ENCODE data around the gene SDK1.
A peak's percentile ranks its signal among the peaks of the same experiment; 100 is the strongest.

SDK1 gene

DNA sequence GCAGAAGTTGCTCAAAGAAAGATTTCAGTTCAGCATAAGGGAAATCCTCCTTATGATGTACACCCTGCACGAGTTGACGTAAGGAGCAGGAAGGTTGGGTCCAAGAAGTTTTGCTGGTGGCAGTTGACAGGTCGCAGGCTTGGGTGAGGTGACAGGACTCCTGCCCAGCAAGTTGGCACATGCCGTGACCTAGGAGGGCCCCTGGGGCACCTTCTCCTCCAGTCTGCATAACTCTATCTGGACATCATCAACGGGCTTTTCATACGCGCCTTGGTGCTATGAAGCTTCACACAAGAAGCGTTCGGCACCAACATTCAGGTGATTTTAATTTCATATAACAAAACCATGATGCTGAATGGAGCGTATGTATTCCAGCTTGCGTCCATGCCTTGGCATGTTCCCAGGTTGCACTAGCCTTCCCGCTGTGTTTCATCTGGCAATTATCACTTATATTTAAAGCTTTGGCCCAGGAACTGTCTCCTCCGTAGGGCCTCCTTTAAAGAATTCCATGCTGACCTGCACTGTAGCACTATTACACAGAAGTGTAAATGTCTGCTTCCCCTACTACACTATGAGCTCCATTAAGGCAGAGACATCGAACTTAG lies 729.4 kb downstream of the SDK1 start:
- no peak for DNase-seq

DNA sequence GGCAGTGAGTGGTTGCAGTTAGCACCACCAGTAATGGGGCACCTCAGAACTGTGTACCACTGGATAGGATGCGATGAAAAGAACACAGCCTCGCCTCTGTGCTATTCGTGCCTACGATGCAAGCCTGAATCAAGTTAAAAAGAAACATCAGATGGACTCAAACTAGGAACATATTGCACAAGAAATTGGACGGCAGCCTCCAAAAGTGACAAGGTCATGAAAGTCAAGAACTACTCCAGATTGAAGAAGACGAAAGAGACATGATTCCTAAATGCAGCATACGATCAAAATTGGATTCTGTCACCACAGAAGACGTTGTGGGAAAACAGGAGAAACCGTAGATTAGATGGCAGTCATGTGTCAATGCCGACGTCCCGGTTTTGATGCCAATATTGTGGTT lies 732.9 kb downstream of the SDK1 start:
- DNase-seq: no peak

DNA sequence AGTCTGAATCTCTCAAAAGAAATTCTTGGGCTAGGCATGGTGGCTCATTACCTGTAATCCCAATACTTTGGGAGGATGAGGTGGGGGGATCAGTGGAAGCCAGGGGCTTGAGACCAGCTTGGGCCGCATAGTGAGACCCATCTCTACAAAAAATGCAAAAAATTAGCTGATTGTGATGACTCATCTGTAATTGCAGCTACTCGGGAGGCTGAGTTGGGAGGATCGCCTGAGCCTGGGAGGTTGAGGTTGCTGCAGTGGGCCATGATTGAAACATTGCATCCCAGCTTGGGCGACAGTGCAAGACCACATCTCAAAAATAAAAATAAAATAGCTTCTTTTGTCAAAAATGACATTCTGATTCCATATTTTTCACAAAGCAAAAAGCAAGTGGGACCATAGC lies 736.3 kb downstream of the SDK1 start:
- DNase-seq: no peak

DNA sequence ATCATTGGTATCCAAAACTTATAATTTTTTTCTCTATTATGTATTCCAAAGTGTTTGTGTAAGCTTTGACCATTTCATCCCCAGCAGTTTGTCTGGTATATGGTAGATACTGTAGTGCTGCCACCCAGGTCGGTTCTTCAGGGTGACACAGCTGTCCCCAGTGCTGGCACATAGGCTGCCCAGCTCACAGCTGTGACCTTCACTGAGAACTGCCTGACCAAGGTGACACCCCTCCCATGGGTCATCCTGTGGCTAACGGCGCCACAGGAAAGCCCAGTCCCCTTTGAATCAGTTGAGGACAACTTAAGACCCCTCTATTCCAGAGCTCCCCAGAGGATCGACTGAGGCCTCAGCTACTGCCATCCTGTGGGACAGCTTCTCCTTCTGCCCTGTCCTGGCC lies 736.8 kb downstream of the SDK1 start:
- no peak for DNase-seq

DNA sequence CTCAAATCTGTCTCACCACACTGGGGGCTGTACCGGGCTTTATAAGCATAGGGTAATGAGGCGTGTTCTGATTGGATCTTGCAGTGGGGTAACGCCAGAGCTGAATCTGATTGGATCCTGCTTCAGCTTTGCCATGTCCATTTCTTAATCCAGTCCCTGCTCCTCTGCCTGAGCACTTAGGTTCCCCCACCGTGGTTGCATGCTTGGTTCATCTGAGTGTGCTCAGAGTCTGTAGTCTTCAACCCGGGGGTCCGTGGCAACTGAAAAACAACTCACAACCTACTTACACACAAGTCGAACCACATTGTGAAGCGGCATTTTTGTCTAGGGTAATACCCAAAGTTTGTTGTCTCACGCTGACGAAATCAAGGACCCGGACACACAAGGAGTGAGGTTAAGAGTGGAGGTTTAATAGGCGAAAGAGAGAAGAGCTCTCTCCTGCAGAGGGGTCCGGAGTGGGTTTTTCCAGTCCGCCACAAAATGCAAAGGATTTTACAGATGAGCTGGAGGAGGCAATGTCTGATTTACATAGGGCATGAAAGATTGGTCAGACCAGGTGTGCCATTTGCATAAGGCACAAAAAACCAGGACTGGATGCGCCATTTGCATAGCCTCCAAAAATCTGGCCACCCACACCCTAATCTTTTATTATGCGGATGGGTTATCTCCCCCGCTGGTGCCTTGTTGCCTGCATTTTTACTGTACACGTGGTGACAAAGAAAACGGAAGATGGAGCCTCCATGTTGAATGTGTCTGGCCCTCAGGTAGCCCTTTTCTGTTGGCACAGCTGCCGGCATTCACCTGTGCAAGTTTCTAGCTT lies 739.3 kb downstream of the SDK1 start:
- DNase-seq: peak; percentile 53

DNA sequence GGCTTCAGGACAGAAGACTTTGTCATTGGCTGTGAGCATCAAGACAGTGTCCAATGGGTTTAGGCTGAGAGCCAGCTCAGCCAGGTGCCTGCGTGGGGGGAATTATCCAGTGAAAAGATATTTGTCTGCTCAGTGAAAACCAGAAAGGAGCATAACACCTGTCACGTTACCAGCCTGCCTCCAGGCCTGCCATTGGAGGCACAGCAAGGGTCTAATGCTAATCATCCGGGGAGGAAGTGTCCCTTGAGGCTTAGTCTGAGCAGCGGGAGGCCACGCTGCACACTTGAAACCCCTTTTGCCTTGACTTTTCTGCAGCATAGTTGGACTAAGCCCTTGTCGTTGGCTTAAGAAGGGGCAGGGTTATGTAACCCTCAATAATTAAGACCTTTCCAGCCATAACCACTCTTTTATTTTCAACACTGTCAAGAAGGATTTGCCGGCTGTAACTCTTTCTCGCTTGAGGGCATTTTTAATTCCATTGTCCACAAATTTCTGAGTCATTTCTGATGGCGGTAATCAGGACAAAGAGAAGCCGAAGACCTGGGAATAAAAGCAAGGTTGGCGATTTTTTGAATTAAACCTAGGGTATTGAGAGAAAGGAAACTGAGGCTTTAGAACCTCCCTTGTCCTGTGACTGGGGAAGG lies 741.5 kb downstream of the SDK1 start:
- DNase-seq: peak; percentile 33

DNA sequence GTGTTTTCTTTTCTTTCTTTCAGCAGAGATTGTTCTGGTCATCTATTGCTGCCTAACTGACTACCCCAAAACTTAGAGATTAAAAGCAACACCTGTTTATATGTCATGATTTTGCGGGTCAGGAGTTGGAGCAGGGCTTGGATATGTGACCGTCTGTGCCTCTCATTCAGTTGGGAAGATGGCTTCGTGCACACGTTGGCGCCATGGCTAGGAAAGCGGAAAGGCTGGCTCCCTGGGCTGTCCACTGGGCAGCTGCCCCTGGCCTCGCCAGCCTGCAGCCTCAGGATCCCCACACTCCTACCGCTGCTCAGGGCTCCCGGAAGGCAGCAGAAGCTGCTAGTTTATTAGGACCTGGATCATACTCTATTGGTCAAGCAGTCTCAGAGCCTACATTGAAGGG lies 742.9 kb downstream of the SDK1 start:
- no peak for DNase-seq

DNA sequence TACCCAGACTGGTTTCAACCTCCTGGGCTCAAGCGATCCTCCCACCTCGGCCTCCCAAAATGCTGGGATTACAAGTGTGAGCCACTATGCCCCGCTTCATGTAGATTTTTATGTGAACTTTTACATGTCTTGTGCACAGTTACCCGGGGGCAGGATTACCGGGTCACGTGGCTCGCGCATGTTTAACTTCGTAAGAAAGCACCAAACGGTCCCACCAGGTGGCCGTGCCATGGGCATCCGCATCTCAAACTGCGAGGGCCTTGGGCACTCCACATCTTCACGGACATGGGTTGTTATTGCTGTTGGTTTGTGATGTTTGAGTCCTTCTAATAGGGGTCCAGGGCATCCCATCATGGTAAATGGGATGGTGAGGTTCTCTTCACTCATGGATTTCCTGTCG lies 744.4 kb downstream of the SDK1 start:
- no peak for DNase-seq

DNA sequence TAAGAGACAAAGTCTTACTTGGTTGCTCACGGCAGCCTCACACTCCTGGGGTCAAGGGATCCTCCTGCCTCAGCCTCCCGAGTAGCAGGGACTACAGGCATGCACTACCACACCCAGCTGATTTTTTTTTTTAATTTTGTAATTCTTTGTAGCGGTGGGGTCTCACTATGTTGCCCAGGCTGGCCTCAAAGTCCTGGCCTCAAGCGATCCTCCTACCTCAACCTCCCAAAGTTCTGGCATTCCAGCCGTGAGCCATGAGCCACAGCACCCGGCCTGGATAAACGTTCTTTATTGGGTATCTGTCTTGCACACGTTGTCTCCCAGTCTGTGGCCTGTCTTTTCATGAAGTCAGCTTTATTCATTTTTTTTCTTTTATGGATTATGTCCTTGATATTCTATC lies 744.9 kb downstream of the SDK1 start:
- DNase-seq: no peak

DNA sequence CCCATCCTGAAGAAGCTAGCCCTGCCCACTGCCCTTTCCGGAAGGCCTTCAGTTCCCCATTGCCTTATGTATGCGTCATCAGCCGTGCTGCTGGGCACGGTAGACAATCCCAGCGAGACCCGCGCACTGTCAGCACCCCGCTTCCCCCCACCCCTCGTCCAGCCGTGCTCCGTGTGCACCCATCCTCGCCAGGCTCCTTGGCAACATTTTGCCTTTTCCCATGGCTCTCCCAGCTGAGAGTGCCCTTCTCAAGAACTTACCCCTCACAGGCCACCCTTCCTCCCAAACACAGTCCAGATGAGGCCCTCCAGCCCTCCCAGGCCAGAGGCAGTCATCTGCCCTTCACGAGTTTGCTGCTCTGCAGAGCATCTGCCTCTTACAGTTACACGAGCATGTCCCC lies 747.3 kb downstream of the SDK1 start:
- no peak for DNase-seq

DNA sequence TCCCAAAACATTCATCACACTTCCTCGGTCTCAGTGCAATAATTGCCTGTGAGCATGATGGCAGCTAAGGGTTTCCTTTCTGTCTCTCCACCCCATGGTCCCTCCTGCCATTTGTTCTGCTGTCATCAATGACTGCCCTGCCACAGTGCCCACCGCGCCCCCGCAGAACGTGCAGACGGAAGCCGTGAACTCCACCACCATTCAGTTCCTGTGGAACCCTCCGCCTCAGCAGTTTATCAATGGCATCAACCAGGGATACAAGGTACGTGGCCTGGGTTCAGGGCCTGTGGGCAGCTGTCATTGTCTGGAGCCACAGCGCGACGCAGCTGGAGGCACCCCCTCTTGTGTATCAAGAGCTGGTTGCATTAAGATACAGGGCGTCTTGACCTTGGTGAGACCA lies 748.1 kb downstream of the SDK1 start:
- DNase-seq: no peak

DNA sequence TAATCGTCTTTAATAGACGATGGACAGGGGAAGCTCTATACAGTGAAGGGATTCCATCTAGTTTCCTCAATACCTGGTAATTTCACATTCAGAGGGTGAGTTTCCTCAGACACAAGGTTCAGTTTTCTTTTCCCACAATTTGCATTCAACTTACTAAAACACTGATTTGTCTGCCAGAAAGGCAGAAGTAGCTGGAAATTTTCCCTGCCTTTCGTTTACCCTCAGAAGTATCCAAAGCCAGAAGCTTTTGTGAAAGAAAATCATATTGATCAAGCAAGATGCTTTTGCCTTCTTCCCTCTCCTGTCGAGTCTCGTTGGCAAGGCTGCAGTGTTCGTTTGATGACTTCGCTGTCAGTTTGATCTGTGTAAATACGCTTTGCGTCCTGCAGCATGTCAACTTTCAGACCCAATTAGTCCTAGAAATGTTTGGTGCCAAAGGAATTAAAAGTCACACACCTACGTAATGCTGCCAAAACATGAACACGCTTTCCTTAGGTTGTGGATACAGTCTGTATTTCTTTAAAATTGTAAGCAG lies 749.1 kb downstream of the SDK1 start:
- DNase-seq: no peak

DNA sequence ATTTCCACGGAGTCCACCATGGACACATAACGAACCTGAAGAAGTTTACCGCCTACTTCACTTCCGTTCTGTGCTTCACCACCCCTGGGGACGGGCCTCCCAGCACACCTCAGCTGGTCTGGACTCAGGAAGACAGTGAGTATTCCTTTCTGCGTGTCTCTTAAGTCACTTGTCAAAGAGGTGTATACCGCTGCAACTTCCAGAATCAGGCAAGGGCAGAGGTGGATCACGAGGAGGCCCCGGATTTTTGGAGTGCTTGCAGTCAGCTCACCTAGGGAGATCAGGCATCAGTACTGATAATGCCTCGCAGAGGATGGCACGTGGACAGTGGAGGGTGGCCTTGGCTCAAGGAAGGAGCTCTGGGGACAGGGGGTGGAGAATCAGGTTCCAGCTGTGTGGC lies 750.6 kb downstream of the SDK1 start:
- no peak for DNase-seq

DNA sequence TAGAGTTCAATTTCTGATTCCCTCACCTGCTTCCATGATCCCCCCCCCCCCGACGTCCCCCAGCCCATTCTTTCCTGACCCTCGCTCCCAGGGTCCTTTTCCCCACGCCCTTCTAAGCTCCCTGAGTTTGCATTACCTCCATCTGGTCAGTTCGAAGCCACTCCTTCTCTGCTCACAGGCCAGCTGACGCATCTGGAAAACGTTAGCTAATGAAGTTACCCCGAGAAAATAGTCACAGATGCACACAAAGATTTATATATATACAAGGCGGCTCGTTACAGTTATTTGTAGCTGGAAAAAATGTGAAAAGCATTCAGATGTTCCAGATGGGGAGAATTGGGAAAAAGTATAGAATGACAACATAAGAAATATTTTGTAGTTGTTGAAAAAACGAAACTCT lies 751.1 kb downstream of the SDK1 start:
- no peak for DNase-seq

DNA sequence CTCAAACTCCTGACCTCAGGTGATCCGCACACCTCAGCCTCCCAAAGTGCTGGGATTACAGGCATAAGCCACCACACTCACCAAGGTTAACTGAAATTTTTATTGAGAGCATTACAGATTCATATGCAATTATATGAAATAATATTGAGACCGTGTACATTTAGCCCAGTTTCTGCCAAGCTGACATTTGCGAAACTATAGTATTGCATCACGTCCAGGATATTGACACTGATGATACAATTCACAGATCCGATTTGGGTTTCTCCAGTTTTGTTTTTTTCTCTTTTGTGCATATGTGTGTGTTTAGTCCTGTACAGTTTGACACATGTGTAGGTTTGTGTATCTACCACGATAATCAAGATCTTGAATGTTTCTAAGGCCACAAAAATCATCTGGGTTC lies 753.1 kb downstream of the SDK1 start:
- DNase-seq: no peak

DNA sequence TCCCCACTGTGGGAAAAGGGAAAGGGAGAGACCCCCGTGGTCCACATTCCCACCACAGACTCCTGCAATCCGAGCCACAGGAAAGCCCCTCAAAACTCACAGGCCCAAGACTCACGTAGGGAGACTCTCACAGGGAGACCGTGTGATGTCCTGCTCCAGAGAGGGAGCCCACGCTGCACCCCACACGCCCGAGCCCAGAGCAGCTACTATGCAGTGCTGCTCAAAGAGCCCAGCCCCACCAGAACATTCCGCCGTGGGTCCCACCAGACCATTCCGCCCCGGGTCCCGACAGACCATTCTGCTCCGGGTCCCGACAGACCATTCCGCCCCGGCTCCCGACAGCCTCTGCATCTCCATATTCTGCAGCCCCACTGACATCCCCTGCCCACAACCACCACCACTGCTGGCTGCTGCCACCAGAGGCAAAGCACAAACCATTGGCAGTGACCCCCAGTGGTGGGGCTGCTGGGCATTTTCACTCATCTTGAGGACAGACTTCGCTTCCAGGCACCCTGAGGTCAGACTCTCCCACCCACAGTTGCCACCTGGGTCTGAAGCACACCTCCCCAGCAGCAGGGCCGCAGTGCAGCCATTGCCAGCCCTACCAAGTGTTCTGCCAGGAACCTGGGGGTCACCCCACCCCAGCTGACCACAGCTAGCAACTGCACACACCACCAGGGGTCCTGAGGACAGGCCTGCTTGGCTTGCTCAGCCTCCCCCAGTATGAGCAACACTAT lies 755.7 kb downstream of the SDK1 start:
- DNase-seq: no peak

DNA sequence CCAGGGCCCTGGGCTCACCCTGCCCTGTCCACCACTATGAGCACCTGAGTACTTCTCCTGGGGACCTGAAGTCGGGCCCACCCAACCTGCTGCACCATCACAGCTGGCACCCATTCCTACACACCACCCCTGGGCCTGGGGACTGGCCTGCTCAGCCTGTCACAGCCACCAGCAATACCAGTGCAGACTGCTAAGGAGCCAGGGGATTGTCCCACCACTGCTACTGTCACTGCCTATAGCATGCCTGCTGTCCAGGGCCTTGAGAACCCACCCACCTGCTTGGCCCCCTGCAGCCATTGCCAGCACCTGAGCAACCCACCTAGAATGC lies 756.2 kb downstream of the SDK1 start:
- no peak for DNase-seq

DNA sequence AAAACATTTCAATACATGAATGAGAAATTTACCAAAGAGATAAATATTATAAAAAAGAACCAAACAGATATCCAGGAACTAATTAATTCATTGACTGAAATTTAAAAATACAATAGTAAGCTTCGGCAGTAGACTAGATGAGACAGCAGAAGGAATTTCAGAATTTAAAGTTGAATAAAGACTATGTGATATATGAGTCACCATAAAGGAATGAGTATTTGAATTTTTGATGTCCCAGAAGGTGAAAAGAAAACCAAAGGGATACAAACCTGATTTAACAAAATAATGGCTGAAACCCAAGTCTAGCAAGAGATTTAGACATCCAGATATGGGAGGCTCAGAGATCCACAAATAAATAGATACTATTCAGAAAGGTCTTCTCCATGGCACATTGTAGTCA lies 757.1 kb downstream of the SDK1 start:
- no peak for DNase-seq

DNA sequence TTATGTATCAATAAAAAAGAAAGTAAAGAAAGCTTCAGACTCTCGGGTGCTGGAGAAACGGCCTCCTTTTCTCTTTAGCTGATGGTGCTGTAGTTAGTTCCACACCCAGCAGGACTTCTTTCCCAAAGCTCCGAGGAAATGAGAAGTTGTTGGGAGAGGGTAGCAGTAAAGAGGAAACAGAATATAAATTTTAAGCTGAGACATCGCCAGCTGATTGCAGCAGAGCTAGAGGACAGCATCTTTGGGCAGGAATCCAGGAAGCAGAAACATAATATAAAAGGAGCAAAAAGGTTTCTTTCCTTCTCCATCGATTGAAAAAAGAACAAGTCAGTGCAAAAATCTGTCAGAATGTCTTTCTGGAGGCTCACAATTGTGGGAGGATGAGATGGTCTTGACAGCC lies 764.1 kb downstream of the SDK1 start:
- DNase-seq: no peak

DNA sequence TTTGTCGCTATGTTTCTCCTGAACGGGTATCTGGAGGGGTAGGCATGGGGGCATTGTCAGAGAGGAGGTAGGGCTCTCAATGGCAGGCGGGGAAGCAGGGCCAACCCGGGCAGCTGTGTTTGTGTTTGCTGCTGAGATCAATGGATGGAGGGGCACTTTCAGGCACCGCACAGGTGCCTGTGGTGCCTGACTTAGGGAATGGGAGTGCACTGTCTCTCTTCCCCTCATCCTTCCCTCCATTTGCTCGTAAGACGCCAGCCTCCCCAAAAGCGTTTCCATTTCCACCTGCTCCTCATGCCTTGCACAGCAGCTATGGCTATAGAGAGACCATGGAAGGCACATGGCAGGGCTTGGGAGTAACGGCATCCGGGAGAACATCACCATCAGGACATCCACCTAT lies 765.2 kb downstream of the SDK1 start:
- no peak for DNase-seq

DNA sequence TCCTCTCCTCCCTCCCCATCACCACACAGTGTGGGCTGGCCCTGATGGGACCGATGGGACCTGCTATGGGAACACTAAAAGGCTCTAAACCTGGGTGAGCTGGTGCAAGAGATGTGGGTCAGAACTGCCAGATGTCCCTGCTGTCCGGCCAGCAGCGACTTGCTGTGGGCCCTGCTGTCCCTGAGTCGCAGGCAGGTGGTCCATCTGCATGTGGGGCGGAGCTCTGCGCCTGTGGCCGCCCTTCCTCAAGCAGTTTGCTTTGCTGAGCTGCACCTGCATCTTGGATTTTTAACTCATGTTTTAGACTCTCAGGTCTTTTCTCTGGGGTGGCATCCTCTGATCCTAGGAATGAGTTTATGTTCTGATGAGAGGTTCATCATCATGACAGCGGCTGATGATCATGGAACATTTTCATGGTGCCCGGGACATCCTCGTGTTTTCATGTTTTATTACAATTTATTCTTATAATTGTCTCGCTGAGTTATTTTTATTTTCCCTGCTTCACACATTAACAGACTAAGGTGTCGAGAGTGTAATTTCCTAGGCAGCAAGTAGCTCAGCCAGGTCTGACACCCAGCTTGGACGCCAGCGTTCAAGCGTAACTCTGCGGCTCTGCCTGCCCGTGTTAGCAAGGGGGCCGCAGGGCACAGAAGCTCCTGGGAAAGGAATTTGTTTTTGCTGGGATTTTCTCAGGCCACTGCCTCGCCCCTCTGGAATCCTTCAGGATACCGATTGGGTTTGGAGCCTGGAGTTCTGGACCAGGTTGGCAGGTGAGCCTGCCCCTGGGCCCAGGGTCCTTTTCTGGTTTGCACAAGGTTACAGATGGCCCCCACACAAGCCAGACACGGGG lies 765.8 kb downstream of the SDK1 start:
- no peak for DNase-seq

DNA sequence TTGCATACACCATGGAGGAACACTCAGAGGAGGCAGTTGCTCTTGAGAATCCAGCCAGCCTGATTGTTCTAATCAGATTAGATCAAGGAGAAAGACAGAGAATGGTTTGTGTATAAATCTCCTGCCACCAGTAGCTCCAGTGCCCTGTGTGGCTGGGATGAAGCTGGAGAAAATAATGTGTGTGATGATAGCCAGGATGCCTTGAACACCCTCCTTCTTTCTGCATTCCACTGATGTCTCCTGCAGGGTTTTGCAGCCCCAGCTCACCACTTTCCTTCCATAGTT lies 766.4 kb downstream of the SDK1 start:
- DNase-seq: no peak

DNA sequence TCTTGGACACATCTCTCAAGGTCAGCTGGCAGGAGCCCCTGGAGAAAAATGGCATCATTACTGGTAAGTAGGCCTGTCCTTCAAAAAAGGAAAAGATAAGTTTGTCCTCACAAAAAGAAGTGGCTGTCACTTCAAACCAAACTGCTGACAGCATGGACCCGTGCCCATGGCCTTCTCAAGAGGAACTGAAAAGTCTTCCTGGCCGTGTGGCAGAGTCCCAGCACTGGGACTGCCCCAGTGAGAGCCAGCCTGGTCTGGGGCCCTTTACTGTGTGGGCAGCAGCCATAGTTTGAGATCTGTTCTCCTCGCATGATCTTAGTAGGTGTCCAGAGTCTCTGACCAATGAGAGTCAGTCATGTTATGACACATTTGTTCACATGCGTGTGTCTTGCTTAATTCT lies 766.8 kb downstream of the SDK1 start:
- DNase-seq: no peak

Measured in NCI-H526 treated with DMSO at 0.1 percent for 48 hours (cell line).